Left ventricle myocardium inferior (tissue), 1 donor: Measurements from ENCODE around the gene ACTN3. TPM values are rescaled to one million over a fixed set of nuclear protein-coding genes. Genes with fewer than 3 reads are reported as not detected.

Source experiments
- DNase-seq: peaks from one replicate; pipeline ENCODE4 v3.0.0-alpha.2; 2020
- H3K27ac ChIP-seq: fragments of 200-600 bp; replicated peaks from 2 replicates; pipeline ENCODE4 v1.8.0; 2021
- H3K27me3 ChIP-seq: fragments of 200-600 bp; 2 replicates; pipeline ENCODE4 v1.8.0; 2021; ENCODE audit warnings: low read depth
- H3K36me3 ChIP-seq: fragments of 200-600 bp; 2 replicates; pipeline ENCODE4 v1.8.0; 2021
- H3K4me1 ChIP-seq: fragments of 200-600 bp; 2 replicates; pipeline ENCODE4 v1.8.0; 2021
- H3K4me3 ChIP-seq: fragments of 200-600 bp; 2 replicates; pipeline ENCODE4 v1.8.0; 2021; ENCODE audit warnings: mild to moderate bottlenecking, moderate library complexity
- H3K9me3 ChIP-seq: fragments of 200-600 bp; replicated peaks from 2 replicates; pipeline ENCODE4 v1.8.0; 2021
- CTCF ChIP-seq: fragments of 200-600 bp; IDR thresholded peaks from 2 replicates; pipeline ENCODE4 v1.8.0; 2021; ENCODE audit warnings: antibody characterized with exemption, mild to moderate bottlenecking, borderline replicate concordance
- intact Hi-C: fragments of 100-400 bp; cut with micrococcal nuclease; formaldehyde crosslinking; loops from one replicate; pipeline ENCODE4 v1.11.0; 2022
- total RNA-seq: library from RNA; stranded (reverse); fragmentation: NEBNext Ultra II Directional; extraction: Animal tissue kit (Norgen Biotek cat#: 25700); gene quantifications from one replicate; pipeline ENCODE4 v1.2.1, GENCODE V29; 2021
- donor health status: DM: no; HTN: yes; CAD: no; lungs with severe emphysema.

The ACTN3 gene
- total RNA-seq, 1 donor from 2014 or later, result not detected

- H3K27me3 ChIP-seq, result no peaks in the 10 kb centered on the region
- no peaks in the 10 kb centered on the region for H3K9me3 ChIP-seq
- peak within 1 kb of the TSS; percentile 76 for H3K27ac ChIP-seq
- H3K4me1 ChIP-seq, result peaks cover 36% of the 10 kb centered on the region
- H3K36me3 ChIP-seq, result peaks cover 27% of the 10 kb centered on the region
- intact Hi-C loops, result no loop called here
- TF ChIP-seq CTCF, result no peak
- peak within 1 kb of the TSS; percentile 88 for H3K4me3 ChIP-seq
- DNase-seq, result peak; percentile 98
Observed at GRCh38 chr11:66545701-66546367, 869 bp upstream of the ACTN3 start, which contains the start of gene ZDHHC24. TSS of gene ZDHHC24 (minus strand) at chr11:66546048. CDS start at chr11:66546003, 45 bp downstream.

GRCh38 chr11:66546966-66547661, 411 bp downstream of the ACTN3 start:
- Histone ChIP-seq H3K36me3 (peaks cover 14% of the 10 kb centered on the region), H3K4me3 (peak overlapping the region; percentile 88), H3K27me3 (no peaks in the 10 kb centered on the region), H3K27ac (peak overlapping the region; percentile 76), H3K4me1 (peaks cover 36% of the 10 kb centered on the region), H3K9me3 (no peaks in the 10 kb centered on the region)
- no peak for DNase-seq
- intact Hi-C loops, result no loop called here
- no peak for TF ChIP-seq CTCF

GRCh38 chr11:66547662-66548009, 933 bp downstream of the ACTN3 start:
- peaks cover 36% of the 10 kb centered on the region for H3K4me1 ChIP-seq
- peaks cover 10% of the 10 kb centered on the region for H3K36me3 ChIP-seq
- no peak overlapping the region for H3K4me3 ChIP-seq
- no peak overlapping the region for H3K27ac ChIP-seq
- no peak for DNase-seq
- TF ChIP-seq CTCF, result no peak
- H3K9me3 ChIP-seq, result no peaks in the 10 kb centered on the region
- H3K27me3 ChIP-seq, result no peaks in the 10 kb centered on the region
- intact Hi-C loops, result no loop called here

GRCh38 chr11:66548041-66548440, 1.3 kb downstream of the ACTN3 start:
- no peak for DNase-seq
- no peak overlapping the region for H3K4me3 ChIP-seq
- peaks cover 36% of the 10 kb centered on the region for H3K4me1 ChIP-seq
- peaks cover 6% of the 10 kb centered on the region for H3K36me3 ChIP-seq
- intact Hi-C loops, result no loop called here
- H3K9me3 ChIP-seq, result no peaks in the 10 kb centered on the region
- H3K27me3 ChIP-seq, result no peaks in the 10 kb centered on the region
- no peak overlapping the region for H3K27ac ChIP-seq
- TF ChIP-seq CTCF, result no peak

GRCh38 chr11:66548774-66549630, 2.3 kb downstream of the ACTN3 start:
- Histone ChIP-seq H3K36me3 (no peaks in the 10 kb centered on the region), H3K9me3 (no peaks in the 10 kb centered on the region), H3K27me3 (no peaks in the 10 kb centered on the region), H3K4me3 (no peak overlapping the region), H3K27ac (no peak overlapping the region), H3K4me1 (peaks cover 29% of the 10 kb centered on the region)
- DNase-seq, result no peak
- intact Hi-C loops, result no loop called here
- TF ChIP-seq CTCF, result no peak
